ENCODE measurements around the gene C1orf35.

The C1orf35 gene

GRCh38 chr1:228058172-228058948 is 44.8 kb downstream of the C1orf35 start:
- TF ChIP-seq GATA3 (IDR thresholded peaks at IDR 0.05; ENCODE audit: low read depth, low read length), result no peak
- no peak for TF ChIP-seq GATA2 (IDR thresholded peaks at IDR 0.05; ENCODE audit: low read depth, low read length)

Data from SH-SY5Y (cell line).